H1 (cell line): ENCODE measurements around the gene UBR1. TPM values are rescaled to one million over a fixed set of nuclear protein-coding genes. Genes with fewer than 3 reads are reported as not detected.

ENCODE experiments used
- BRCA1 ChIP-seq: IDR thresholded peaks from 2 replicates; pipeline ENCODE4 v1.6.1; 2012; ENCODE audit warnings: low read depth, low read length, improper control_type of control experiment
- CHD2 ChIP-seq: IDR thresholded peaks from 2 replicates; pipeline ENCODE4 v1.6.1; 2012; ENCODE audit warnings: low read length, improper control_type of control experiment
- EP300 ChIP-seq, 2 experiments: IDR thresholded peaks; 1 replicate in 1 of 2; 2 replicates in 1 of 2; pipeline ENCODE4 v1.6.1; 2011 to 2012; ENCODE audit warnings: low read depth in 2 of 2, low read length in 2 of 2, mild to moderate bottlenecking in 2 of 2, borderline replicate concordance in 1 of 2, inconsistent platforms in 1 of 2, moderate library complexity in 1 of 2
- FOSL1 ChIP-seq: IDR thresholded peaks from 2 replicates; pipeline ENCODE4 v1.6.1; 2011; ENCODE audit warnings: mild to moderate bottlenecking, low read depth, low read length, moderate library complexity; ENCODE audit not compliant: insufficient read depth
- GABPA ChIP-seq: IDR thresholded peaks from 2 replicates; pipeline ENCODE4 v1.6.1; 2011; ENCODE audit warnings: mild to moderate bottlenecking, low read length, moderate library complexity, borderline replicate concordance; ENCODE audit not compliant: insufficient read depth
- KDM1A ChIP-seq: fragments of 200-600, 300-600 bp; sonication (generic); IDR thresholded peaks from 2 replicates; pipeline ENCODE4 v1.7.1; 2016; ENCODE audit warnings: mild to moderate bottlenecking, low read length, borderline replicate concordance
- MAX ChIP-seq: IDR thresholded peaks from 2 replicates; pipeline ENCODE4 v1.6.1; 2012; ENCODE audit warnings: inconsistent platforms
- NANOG ChIP-seq: IDR thresholded peaks from 2 replicates; pipeline ENCODE4 v1.6.1; 2011; ENCODE audit warnings: low read length, low read depth, mild to moderate bottlenecking, inconsistent platforms; ENCODE audit not compliant: insufficient read depth, poor library complexity, severe bottlenecking
- NRF1 ChIP-seq: IDR thresholded peaks from 2 replicates; pipeline ENCODE4 v1.6.1; 2011; ENCODE audit warnings: mild to moderate bottlenecking, low read depth, low read length, improper control_type of control experiment
- POLR2AphosphoS5 ChIP-seq: IDR thresholded peaks from 2 replicates; pipeline ENCODE4 v1.6.1; 2011; ENCODE audit warnings: low read depth, low read length
- RXRA ChIP-seq: IDR thresholded peaks from 2 replicates; pipeline ENCODE4 v1.6.1; 2011; ENCODE audit warnings: low read depth, mild to moderate bottlenecking, low read length, moderate library complexity; ENCODE audit not compliant: insufficient read depth
- SIN3A ChIP-seq, 2 experiments: IDR thresholded peaks in 1 of 2; conservative IDR thresholded peaks in 1 of 2; 2 replicates each; pipeline ENCODE4 v1.6.1; 2011 to 2012; ENCODE audit warnings: low read length in 2 of 2, improper control_type of control experiment in 1 of 2, low read depth in 1 of 2, mild to moderate bottlenecking in 1 of 2
- SP1 ChIP-seq: IDR thresholded peaks from 2 replicates; pipeline ENCODE4 v1.6.1; 2011; ENCODE audit warnings: low read depth, low read length
- SP4 ChIP-seq: IDR thresholded peaks from 2 replicates; pipeline ENCODE4 v1.6.1; 2012; ENCODE audit warnings: low read length, inconsistent platforms
- SRF ChIP-seq: IDR thresholded peaks from 2 replicates; pipeline ENCODE4 v1.6.1; 2011; ENCODE audit warnings: mild to moderate bottlenecking, low read depth, low read length, moderate library complexity
- TEAD4 ChIP-seq: IDR thresholded peaks from 2 replicates; pipeline ENCODE4 v1.6.1; 2012; ENCODE audit warnings: low read depth, low read length, inconsistent platforms, mixed read lengths
- ZNF274 ChIP-seq: IDR thresholded peaks from 2 replicates; pipeline ENCODE4 v1.7.0; 2012; ENCODE audit warnings: low read length, borderline replicate concordance; ENCODE audit errors: extremely low read depth
- polyA plus RNA-seq, 7 experiments: library from polyadenylated mRNA; depleted of rRNA in 3 of 7; stranded (reverse) in 5 of 7; unstranded in 2 of 7; fragments of >200 nt in 5 of 7; fragments of 200-250 nt in 2 of 7; gene quantifications; 1 replicate in 5 of 7; 2 replicates in 1 of 7; 4 replicates in 1 of 7; pipeline versions ENCODE4 v1.2.1 to v1.2.3, GENCODE V29; 2011 to 2013; ENCODE audit warnings: missing spikeins in 2 of 7, mixed read lengths in 2 of 7
- total RNA-seq: library from RNA; stranded (reverse); fragmentation: NEBNext Ultra II Directional; extraction: Animal tissue kit (Norgen Biotek cat#: 25700); gene quantifications from 2 replicates; pipeline ENCODE4 v1.2.1, GENCODE V29; 2021
- TF ChIP-seq, protein P1 (sequence below): IDR thresholded peaks from 2 replicates; pipeline ENCODE4 v1.6.1; 2012; ENCODE audit warnings: low read length, inconsistent platforms
- TF ChIP-seq, protein P2 (sequence below): IDR thresholded peaks from 2 replicates; pipeline ENCODE4 v1.6.1; 2011; ENCODE audit warnings: low read depth, mild to moderate bottlenecking, low read length; ENCODE audit not compliant: insufficient read depth
- TF ChIP-seq, protein P3 (sequence below): IDR thresholded peaks from 2 replicates; pipeline ENCODE4 v1.6.1; 2011; ENCODE audit warnings: low read length, improper control_type of control experiment

The UBR1 gene
- total and polyA plus RNA-seq, 2 of the 8 experiments (the other 6 are each of a cell fraction or from before 2014, with no cell fraction given) = 3.7 to 18.7 TPM

GRCh38 chr15:43105778-43106485 is at the start of gene UBR1 (continued):
- TF ChIP-seq GABPA = no peak
- no peak; the same call in 1 of the 2 replicates for TF ChIP-seq CHD2
- 0 out of 3 replicates have a peak, but pooled peaks of 1 of the 2 experiments have one; percentile 15 for TF ChIP-seq EP300 (IDR thresholded peaks at IDR 0.05; ENCODE audit: borderline replicate concordance in 1 of 2, low read depth in 2 of 2, low read length in 2 of 2)
- no peak for TF ChIP-seq ZNF274
- TF ChIP-seq, protein P1, sequence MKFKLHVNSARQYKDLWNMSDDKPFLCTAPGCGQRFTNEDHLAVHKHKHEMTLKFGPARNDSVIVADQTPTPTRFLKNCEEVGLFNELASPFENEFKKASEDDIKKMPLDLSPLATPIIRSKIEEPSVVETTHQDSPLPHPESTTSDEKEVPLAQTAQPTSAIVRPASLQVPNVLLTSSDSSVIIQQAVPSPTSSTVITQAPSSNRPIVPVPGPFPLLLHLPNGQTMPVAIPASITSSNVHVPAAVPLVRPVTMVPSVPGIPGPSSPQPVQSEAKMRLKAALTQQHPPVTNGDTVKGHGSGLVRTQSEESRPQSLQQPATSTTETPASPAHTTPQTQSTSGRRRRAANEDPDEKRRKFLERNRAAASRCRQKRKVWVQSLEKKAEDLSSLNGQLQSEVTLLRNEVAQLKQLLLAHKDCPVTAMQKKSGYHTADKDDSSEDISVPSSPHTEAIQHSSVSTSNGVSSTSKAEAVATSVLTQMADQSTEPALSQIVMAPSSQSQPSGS = 0 out of 2 replicates have a peak, but pooled peaks have one; percentile 42
- TF ChIP-seq POLR2AphosphoS5 = peak; percentile 84
- TF ChIP-seq SRF = no peak
- TF ChIP-seq TEAD4 = no peak
- TF ChIP-seq RXRA = no peak
- TF ChIP-seq NRF1 = no peak
- peak; percentile 37; the same call in 1 of the 2 replicates for TF ChIP-seq MAX
- 0 out of 2 replicates have a peak, but pooled peaks have one; percentile 40 for TF ChIP-seq SP1
- peak; percentile 36; the same call in 1 of the 2 replicates for TF ChIP-seq SP4
- TF ChIP-seq, protein P2, sequence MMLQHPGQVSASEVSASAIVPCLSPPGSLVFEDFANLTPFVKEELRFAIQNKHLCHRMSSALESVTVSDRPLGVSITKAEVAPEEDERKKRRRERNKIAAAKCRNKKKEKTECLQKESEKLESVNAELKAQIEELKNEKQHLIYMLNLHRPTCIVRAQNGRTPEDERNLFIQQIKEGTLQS = 0 out of 2 replicates have a peak, but pooled peaks have one; percentile 49
- peak; percentile 38 to 88; a peak in 3 of 4 replicates for TF ChIP-seq SIN3A (conservative IDR thresholded peaks at IDR 0.05 in 1 of 2, IDR thresholded peaks at IDR 0.05 in 1 of 2; ENCODE audit: low read depth in 1 of 2, low read length in 2 of 2)
- TF ChIP-seq KDM1A = no peak
- TF ChIP-seq, protein P3, sequence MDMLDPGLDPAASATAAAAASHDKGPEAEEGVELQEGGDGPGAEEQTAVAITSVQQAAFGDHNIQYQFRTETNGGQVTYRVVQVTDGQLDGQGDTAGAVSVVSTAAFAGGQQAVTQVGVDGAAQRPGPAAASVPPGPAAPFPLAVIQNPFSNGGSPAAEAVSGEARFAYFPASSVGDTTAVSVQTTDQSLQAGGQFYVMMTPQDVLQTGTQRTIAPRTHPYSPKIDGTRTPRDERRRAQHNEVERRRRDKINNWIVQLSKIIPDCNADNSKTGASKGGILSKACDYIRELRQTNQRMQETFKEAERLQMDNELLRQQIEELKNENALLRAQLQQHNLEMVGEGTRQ = no peak
- no peak for TF ChIP-seq BRCA1
- TF ChIP-seq NANOG = no peak
- no peak for TF ChIP-seq FOSL1
